Ureter (tissue), 1 donor: Measurements from ENCODE around the gene RASL10A. TPM values are rescaled to one million over a fixed set of nuclear protein-coding genes. Genes with fewer than 3 reads are reported as not detected.
"Not testable (repeated sequence)": the region's sequence is repeated elsewhere in the genome, so short reads cannot be mapped to it uniquely, and the experiment has no call there.

ENCODE experiments used
- DNase-seq: peaks from one replicate; pipeline ENCODE4 v3.0.0-alpha.2; 2020; ENCODE audit warnings: low spot score
- total RNA-seq: library from RNA; stranded (reverse); gene quantifications from one replicate; pipeline ENCODE4 v1.2.4, GENCODE V29; 2023
- donor health status: DM: yes; HTN: yes; CAD: no.

RASL10A gene, protein sequence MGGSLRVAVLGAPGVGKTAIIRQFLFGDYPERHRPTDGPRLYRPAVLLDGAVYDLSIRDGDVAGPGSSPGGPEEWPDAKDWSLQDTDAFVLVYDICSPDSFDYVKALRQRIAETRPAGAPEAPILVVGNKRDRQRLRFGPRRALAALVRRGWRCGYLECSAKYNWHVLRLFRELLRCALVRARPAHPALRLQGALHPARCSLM
- total RNA-seq, result 5.3 TPM

DNA sequence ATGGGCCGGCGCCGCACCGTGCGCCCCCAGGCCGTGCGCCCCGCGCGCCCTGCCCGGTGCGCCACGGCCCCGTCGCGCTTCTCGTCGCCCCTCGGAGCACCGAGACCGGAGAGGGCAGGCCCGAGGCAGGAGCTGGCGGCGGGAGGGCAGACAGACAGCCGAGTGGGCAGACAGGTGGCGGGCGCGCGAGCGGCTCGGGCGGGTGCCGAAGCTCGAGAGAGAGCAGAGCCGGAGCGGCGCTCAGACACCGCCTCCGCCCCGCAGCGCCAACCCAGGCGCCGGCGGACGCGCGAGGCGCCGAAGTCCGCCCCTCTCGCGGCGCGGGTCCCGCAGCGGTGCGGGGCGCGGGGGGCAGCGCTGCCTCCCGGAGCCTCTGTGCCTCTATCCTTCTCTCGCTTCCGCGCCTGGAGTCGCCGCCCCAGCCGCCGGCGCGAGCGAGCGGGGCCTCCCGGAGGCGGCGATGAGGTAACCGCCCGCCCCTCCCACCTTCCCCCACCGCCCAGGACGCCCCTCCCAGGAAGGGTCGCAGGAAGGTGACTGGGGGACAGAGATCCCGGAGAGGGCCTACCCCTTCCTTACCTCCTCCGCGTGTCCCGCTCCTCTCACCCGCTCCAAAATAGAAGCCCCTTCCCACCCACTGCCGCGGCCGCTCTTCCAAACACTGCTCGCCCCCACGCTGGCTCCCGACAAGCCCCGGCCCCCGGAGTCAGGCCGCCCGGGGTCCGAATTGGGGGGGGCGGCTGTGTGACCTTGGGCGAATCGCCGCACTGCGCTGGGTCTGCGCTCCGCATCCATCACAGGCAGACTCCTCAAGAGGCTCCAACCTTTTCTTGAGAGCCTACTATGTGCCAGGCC lies at the start of gene RASL10A:
Gene RASL10A, minus strand, starts transcription at position 412 of the 855 bp plus-strand sequence. CDS start 451 bp downstream, outside the sequence.
- DNase-seq, result no peak

DNA sequence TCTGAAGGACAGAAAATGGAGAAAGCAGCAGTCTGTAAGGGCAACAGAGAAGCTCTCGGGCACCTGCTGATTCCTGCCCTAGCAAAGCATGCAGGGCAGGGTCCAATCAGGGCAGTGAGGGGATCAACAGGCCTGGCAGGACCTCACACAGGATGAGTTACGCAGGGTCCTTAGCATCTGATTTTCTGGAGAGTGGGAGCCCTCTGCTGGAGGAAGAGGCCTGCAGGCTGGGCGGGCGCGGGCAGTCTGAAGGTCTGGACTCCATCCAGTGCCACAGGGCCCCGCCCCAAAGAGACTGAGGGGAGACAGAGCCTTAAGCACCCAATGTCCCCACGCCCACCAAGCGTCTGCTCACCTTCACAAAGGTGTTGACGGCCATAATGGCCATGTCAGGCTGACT lies 44.0 kb upstream of the RASL10A start:
- peak; percentile 61 for DNase-seq

DNA sequence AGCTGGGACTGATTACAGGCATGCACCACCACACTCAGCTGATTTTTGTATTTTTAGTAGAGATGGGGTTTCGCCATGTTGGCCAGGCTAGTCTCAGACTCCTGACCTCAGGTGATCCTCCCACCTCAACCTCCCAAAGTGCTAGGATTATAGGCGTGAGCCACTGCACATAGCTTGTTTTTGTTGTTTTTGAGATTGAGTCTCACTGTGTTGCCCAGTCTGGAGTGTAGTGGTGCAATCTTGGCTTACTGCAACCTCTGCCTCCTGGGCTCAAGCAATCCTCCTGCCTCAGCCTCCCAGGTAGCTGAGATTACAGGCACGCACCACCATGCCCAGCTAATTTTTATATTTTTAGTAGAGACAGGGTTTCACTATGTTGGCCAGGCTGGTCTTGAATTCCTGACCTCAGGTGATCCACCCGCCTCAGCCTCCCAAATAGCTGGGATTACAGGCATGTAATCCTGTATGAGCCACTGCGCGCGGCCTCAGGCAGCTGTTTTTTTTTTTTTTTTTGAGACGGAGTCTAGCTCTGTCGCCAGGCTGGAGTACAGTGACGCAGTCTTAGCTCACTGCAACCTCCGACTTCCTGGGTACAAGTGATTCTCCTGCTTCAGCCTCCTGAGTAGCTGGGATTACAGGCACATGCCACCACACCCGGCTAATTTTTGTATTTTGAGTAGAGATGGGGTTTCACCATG lies 41.8 kb upstream of the RASL10A start:
- DNase-seq, result not testable (repeated sequence)

DNA sequence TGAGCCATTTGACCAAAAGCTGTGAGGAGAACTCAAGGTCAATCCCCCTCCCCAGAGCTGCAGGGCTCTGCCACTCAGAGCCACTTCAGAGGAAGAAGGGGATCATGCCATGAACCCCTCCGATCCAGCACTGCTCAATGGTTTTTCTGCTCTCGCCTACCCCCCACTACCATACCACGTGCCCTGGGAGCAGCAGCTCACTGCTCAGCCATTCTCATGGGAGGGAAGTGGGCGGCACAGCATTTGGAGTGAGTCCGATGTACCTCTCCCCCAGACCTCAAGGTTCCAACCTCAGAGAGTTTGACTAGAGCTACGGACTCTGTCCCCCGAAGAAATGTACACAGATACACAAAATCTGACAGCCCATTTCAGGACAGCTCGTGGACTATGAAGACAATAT lies 38.4 kb upstream of the RASL10A start:
- DNase-seq, result no peak

DNA sequence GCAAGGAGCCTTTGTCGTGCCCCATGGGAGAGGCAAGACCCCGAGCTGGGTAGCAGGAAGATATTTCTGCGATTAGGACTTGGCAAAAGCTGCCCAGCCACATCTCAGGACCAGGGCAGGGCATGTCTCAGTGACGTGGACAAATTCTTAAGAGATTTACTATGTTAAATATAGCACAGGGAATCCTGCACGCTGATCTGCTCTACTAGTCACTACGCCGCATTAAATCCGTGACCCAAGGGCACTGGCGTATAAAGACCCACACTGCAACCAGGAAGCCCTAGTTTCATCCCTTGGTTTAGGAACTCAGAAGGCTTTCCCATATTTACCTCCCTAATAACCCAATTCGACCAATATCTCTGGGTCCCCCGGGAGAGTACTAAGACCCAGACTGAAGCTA lies 37.8 kb upstream of the RASL10A start:
- no peak for DNase-seq

DNA sequence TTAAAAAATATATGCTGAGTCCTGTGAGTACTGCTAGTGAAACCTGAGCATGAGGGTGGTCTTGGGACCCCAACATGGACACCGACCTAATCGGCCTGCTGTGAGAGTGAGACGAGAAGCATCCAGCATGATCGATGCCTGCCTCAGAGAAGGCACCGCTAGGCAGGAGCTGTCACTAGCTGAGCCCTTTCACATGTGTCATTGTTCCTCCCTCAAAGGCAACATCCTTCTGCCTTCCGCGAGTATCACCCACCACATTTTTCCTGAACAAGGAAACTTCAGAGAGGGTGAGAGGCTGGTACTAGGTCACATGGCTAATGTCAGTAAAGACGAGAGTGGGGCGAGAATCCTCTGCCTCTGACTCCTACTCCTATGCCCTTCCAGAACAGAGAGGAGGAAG lies 37.3 kb upstream of the RASL10A start:
- no peak for DNase-seq

- no peak for DNase-seq
These were observed 36.4 kb upstream of the RASL10A start for GRCh38 chr22:29351891-29352290.

DNA sequence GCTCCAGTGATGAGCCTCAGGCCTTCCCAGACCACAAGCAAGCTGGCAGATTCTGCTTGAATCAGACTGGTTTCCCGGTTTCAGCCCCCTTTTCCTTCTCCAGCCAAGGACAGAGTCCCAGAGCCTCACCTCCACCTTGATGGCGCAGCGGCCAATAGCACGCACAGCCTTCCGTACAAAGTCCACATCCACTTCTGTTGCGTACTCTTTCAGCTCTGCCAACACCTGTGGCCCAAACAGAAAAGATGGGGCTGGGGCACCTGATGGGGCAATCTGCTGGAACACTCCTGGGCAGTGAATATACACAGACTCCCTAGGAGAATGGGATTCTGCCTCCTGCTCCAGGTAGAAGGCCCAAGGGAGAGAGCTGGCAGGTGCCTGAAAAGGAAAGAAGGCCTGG lies 35.5 kb upstream of the RASL10A start:
- DNase-seq, result no peak

DNA sequence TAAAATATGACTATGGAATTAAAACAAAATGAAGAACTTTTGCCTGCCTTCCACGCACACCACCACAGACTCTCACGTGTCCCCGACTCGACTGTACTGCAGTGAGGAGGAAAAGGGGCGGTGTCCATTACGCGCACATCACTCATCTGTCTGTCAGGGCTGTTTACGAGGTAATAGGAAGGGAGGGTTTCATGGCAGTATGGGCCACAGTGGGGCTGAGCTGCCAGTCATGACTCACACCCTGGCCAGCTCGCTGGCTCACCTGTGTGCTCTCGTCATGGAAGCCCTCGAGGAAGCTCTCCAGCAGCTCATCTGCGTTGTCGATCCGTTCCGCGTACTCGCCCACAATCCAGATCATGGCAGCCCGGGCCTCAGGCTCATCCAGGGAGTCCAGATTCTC lies 33.5 kb upstream of the RASL10A start:
- no peak for DNase-seq

DNA sequence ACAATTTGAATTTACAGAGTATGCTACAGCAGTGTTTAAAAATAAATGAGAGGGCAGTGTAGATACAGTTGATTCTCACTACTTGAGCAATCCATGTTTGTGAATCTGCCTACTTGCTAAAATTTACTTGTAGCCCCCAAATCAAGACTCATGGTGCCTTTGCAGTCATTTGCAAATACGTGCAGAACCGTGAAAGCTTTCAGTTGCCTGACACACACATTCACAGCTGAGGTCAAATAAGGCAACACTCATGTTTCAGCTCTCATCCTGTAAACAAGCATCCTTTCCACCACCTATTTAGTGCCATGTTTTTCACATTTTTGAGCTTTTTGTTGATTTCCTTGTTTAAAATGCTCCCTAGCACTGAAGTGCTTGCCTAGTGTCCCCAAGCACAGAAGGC lies 32.5 kb upstream of the RASL10A start:
- no peak for DNase-seq

DNA sequence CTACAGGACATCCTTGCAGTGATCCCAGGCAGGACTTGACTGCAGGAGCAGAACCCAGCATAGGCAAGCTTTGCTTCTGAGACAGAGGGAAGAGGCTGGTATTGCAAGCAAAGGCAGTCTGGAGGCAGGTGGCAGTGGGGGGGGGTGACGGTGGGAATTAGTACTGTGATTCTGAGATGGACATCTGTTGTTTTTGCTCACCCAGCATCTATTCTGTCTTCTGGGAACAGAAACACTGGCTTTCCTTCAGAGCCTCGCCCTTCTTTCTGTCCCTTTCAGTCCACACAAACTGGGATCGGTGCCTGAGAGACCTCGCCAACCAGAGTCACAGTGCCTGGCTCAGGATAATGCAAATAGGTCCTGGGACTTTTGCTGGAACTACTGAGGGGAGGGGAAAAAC lies 31.2 kb upstream of the RASL10A start:
- no peak for DNase-seq

DNA sequence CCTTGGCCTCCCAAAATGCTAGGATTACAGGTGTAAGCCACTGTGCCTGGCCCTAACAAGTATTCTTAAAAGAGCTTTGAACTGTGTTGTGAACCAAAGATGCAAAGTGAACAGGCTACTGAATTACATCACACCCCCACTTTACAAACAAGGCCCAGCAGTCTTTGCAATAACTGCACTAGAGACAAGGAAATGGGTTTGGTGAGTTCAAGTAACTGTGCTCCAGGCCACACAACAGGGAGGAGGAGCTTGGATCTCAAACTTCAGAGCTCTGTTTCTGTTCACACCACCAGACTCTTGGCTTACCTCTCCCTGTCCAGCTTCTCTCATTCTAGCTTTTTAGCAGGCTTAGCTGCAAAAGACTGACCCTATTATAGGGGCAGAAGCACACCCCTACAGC lies 30.4 kb upstream of the RASL10A start:
- no peak for DNase-seq

- not testable (repeated sequence) for DNase-seq
These were observed 29.4 kb upstream of the RASL10A start for GRCh38 chr22:29344889-29345288.

GRCh38 chr22:29344137-29344536 lies 28.6 kb upstream of the RASL10A start:
- peak; percentile 89 for DNase-seq

- peak; percentile 73 for DNase-seq
These were observed 27.9 kb upstream of the RASL10A start for GRCh38 chr22:29343313-29343805.

GRCh38 chr22:29342577-29343312 lies 27.2 kb upstream of the RASL10A start:
- peak; percentile 67 for DNase-seq

DNA sequence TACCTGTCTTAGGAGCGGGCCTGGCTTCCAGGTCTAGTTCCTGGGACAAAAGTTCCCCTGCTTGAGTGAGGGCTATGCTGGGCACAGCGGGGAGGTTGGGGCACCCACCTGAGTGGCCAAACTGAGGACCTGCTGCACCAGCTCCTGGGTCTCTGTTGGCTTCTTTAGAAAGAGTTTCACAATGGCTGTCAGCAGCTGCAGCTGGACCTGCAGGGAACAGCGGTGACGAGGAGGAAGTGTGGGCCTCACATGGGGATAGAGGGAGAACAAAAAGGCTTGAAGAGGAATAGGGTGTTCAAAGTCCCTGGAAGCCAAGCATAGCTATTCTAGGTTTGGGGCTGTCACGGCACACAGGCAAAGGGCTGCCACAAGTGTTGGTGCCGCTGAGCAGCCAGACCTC lies 26.7 kb upstream of the RASL10A start:
- no peak for DNase-seq

GRCh38 chr22:29341849-29342127 lies 26.3 kb upstream of the RASL10A start:
- no peak for DNase-seq

DNA sequence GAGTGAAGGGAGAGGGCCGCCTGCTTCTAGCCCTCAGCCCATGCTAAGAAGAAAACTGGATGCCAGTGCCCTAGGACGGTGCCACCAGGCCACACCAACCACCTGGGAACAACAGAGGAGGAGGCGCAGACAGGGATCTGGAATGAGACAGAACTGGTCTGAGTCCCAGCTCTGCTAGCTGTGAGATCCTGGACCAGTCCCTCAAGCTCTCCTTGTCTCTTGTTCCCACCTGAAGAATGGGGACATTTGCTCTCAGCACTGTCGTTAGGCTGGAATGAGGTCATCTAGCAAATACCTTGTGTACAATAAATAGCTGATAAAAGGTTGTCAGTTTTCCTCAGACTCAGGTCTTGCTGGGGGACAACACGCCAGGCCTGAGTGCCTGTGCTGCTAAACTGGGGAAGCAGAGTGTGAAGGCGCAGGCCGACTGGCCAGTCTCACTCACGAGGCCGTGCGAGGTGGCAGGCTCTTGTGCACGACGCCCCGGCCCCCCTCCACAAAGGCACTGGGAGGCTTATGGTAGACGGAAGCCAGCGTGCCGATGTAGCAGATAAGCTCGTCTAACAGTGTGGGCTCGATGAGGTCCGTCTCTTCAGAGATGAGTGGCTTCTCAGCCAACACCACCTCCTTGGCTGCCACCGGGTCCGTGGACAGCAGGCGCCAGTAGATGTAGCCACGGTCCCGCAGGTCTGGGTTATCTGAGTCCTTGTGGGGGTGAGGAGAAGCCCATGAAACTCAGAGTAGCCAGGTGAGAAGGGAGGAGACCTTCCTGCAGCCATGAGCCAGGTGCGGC lies 25.8 kb upstream of the RASL10A start:
- DNase-seq, result no peak

DNA sequence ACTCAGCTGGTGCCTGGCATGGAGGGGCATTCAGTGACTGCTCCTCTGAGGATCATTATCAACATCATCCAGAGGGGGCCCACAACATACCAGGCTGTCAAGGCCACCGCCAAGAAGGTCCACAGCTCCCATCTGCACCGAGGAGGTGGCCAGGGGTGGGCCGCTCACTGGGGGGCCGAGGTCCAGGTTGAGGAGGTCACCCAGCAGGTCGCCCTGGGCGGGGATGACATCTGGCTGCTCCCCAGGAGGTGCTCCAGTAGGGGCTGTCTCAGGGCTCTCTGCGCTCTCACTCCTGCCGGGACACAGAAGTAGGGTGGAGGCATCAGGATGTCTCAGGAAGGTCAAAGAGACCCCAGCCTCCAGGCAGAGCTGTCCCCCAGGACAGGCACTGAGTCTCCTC lies 25.1 kb upstream of the RASL10A start:
- DNase-seq, result no peak
